NB4 (cell line): ENCODE data around the gene TYRP1.

Experiments
- DNase-seq: peaks from one replicate; pipeline ENCODE4 v3.0.0; 2010; ENCODE audit warnings: low read depth
- H3K4me3 ChIP-seq: one replicate; pipeline ENCODE4 v1.5.1; 2011; ENCODE audit warnings: mild to moderate bottlenecking, low read depth, low read length, moderate library complexity
- MYC ChIP-seq: IDR thresholded peaks from 2 replicates; pipeline ENCODE4 v1.6.1; 2011; ENCODE audit warnings: low read depth, low read length
- POLR2A ChIP-seq: IDR thresholded peaks from 2 replicates; pipeline ENCODE4 v1.6.1; 2011; ENCODE audit warnings: mild to moderate bottlenecking; ENCODE audit not compliant: insufficient read length; ENCODE audit errors: extremely low read depth
- TF ChIP-seq, protein P1 (sequence below): IDR thresholded peaks from one replicate; pipeline ENCODE4 v1.5.1; 2012; ENCODE audit warnings: low read depth, low read length
- TF ChIP-seq, protein P2 (sequence below): IDR thresholded peaks from 2 replicates; pipeline ENCODE4 v1.6.1; 2011; ENCODE audit warnings: low read depth, low read length

The TYRP1 gene

GRCh38 chr9:12681620-12682019, 11.6 kb upstream of the TYRP1 start:
- DNase-seq = no peak
- TF ChIP-seq, protein P1, sequence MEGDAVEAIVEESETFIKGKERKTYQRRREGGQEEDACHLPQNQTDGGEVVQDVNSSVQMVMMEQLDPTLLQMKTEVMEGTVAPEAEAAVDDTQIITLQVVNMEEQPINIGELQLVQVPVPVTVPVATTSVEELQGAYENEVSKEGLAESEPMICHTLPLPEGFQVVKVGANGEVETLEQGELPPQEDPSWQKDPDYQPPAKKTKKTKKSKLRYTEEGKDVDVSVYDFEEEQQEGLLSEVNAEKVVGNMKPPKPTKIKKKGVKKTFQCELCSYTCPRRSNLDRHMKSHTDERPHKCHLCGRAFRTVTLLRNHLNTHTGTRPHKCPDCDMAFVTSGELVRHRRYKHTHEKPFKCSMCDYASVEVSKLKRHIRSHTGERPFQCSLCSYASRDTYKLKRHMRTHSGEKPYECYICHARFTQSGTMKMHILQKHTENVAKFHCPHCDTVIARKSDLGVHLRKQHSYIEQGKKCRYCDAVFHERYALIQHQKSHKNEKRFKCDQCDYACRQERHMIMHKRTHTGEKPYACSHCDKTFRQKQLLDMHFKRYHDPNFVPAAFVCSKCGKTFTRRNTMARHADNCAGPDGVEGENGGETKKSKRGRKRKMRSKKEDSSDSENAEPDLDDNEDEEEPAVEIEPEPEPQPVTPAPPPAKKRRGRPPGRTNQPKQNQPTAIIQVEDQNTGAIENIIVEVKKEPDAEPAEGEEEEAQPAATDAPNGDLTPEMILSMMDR = no peak
- no peak for TF ChIP-seq MYC
- no peak for TF ChIP-seq POLR2A
- TF ChIP-seq, protein P2, sequence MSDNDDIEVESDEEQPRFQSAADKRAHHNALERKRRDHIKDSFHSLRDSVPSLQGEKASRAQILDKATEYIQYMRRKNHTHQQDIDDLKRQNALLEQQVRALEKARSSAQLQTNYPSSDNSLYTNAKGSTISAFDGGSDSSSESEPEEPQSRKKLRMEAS = no peak
- H3K4me3 ChIP-seq = no peak overlapping the region

- no peak overlapping the region for H3K4me3 ChIP-seq
- no peak for DNase-seq
- TF ChIP-seq POLR2A = no peak
- no peak for TF ChIP-seq MYC
- TF ChIP-seq, protein P2 = no peak
- TF ChIP-seq, protein P1 = no peak
These were observed 8.2 kb upstream of the TYRP1 start for GRCh38 chr9:12684974-12685373.

DNA sequence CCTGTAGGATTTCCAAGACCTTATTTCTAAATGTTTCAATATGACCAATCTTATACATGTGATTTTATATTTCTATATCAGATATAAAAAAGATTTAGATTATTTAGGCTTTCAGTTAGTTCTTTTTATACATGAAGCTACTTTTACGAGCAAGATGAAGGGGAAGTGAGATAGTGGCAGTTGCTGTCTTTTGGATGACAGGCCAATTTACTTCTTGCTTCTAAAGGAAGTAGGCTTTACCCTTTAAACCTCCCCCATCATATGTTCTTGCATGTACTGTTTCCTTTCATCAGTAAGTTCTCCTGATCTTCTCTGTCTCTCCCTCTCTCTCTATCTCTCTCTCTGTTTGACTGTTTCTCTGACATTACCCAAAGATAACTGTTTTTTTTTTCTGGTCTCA, 4.0 kb upstream of the TYRP1 start:
- TF ChIP-seq MYC (no peak), POLR2A (no peak)
- TF ChIP-seq, protein P2 = no peak
- TF ChIP-seq, protein P1 = no peak
- peak; percentile 59 for DNase-seq
- no peak overlapping the region for H3K4me3 ChIP-seq

- TF ChIP-seq MYC = no peak
- TF ChIP-seq, protein P2 = no peak
- TF ChIP-seq, protein P1 = no peak
- no peak for TF ChIP-seq POLR2A
- DNase-seq = no peak
- no peak overlapping the region for H3K4me3 ChIP-seq
These were observed 828 bp downstream of the TYRP1 start for GRCh38 chr9:12694013-12694412.

DNA sequence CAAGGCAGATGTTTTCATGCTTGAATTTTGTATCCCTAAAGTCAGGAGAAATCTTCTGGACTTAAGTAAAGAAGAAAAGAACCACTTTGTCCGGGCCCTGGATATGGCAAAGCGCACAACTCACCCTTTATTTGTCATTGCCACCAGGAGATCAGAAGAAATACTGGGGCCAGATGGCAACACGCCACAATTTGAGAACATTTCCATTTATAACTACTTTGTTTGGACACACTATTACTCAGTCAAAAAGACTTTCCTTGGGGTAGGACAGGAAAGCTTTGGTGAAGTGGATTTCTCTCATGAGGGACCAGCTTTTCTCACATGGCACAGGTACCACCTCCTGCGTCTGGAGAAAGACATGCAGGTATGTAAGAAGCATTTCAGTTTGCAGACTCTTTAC, 2.3 kb downstream of the TYRP1 start:
- no peak overlapping the region for H3K4me3 ChIP-seq
- TF ChIP-seq POLR2A (no peak), MYC (no peak)
- TF ChIP-seq, protein P1 = no peak
- TF ChIP-seq, protein P2 = no peak
- no peak for DNase-seq
